Neural cell (in vitro differentiated cells): ENCODE measurements around the gene SULT1A2. TPM values are rescaled to one million over a fixed set of nuclear protein-coding genes. Genes with fewer than 3 reads are reported as not detected.

Experiments
- H2AFZ ChIP-seq: fragments of 200-600, 300-800 bp; sonication (generic), shearing (Covaris generic); 2 replicates; pipeline ENCODE4 v1.6.0; 2014; ENCODE audit warnings: low read depth, mild to moderate bottlenecking, antibody characterized with exemption, low read length, moderate library complexity
- H3F3A ChIP-seq: fragments of 200-600 bp; shearing (Covaris generic); 2 replicates; pipeline ENCODE4 v1.6.1; 2016; ENCODE audit warnings: mild to moderate bottlenecking, moderate library complexity, mixed read lengths, antibody characterized with exemption, low read length; ENCODE audit not compliant: insufficient read depth, poor library complexity, severe bottlenecking
- H3K27ac ChIP-seq: fragments of 200-600, 300-800 bp; sonication (generic), shearing (Covaris generic); 2 replicates; pipeline ENCODE4 v1.5.1; 2014; ENCODE audit warnings: mild to moderate bottlenecking, low read length, moderate library complexity
- H3K27me3 ChIP-seq: fragments of 300-800, 200-600 bp; sonication (generic), shearing (Covaris generic); 2 replicates; pipeline ENCODE4 v1.6.0; 2014; ENCODE audit warnings: mild to moderate bottlenecking, low read depth, low read length, moderate library complexity; ENCODE audit not compliant: insufficient read depth
- H3K36me3 ChIP-seq: fragments of 300-800, 200-600 bp; sonication (generic), shearing (Covaris generic); 2 replicates; pipeline ENCODE4 v1.5.1; 2014; ENCODE audit warnings: mild to moderate bottlenecking, antibody characterized with exemption, low read length, moderate library complexity; ENCODE audit not compliant: insufficient read depth
- H3K4me2 ChIP-seq: fragments of 300-800, 200-600 bp; sonication (generic), shearing (Covaris generic); 2 replicates; pipeline ENCODE4 v1.6.0; 2014; ENCODE audit warnings: mild to moderate bottlenecking, low read length
- H3K4me3 ChIP-seq: fragments of 300-800, 200-600 bp; sonication (generic), shearing (Covaris generic); 2 replicates; pipeline ENCODE4 v1.5.1; 2014; ENCODE audit warnings: mild to moderate bottlenecking, low read length, moderate library complexity
- H3K79me2 ChIP-seq: fragments of 200-600 bp; shearing (Covaris generic); replicated peaks from 2 replicates; pipeline ENCODE4 v1.6.0; 2014; ENCODE audit warnings: mild to moderate bottlenecking, low read length, moderate library complexity; ENCODE audit not compliant: insufficient read depth
- H3K9ac ChIP-seq: fragments of 300-800, 200-600 bp; sonication (generic), shearing (Covaris generic); 2 replicates; pipeline ENCODE4 v1.6.1; 2016; ENCODE audit warnings: mild to moderate bottlenecking, low read length, mixed read lengths
- H3K9me2 ChIP-seq: fragments of 200-600 bp; shearing (Covaris generic); 2 replicates; pipeline ENCODE4 v1.6.1; 2016; ENCODE audit warnings: mild to moderate bottlenecking, low read length, mixed read lengths; ENCODE audit not compliant: insufficient read depth
- H3K9me3 ChIP-seq: fragments of 200-600, 300-800 bp; sonication (generic), shearing (Covaris generic); 2 replicates; pipeline ENCODE4 v1.6.1; 2016; ENCODE audit warnings: mild to moderate bottlenecking, mixed run types, low read length, moderate library complexity, mixed read lengths
- H4K20me1 ChIP-seq: fragments of 200-600 bp; shearing (Covaris generic); 2 replicates; pipeline ENCODE4 v1.6.1; 2016; ENCODE audit warnings: mild to moderate bottlenecking, mixed run types; ENCODE audit not compliant: insufficient read depth
- CTCF ChIP-seq: fragments of 450-650 bp; IDR thresholded peaks from 2 replicates; pipeline ENCODE4 v1.5.1; 2014; ENCODE audit warnings: antibody characterized with exemption, mild to moderate bottlenecking, moderate library complexity; ENCODE audit not compliant: poor library complexity, severe bottlenecking
- EP300 ChIP-seq: fragments of 450-650 bp; conservative IDR thresholded peaks from 2 replicates; pipeline ENCODE4 v1.6.1; 2014; ENCODE audit warnings: antibody characterized with exemption, mild to moderate bottlenecking, moderate library complexity; ENCODE audit not compliant: poor library complexity, severe bottlenecking
- EZH2 ChIP-seq: fragments of 200-600, 300-800 bp; shearing (Covaris generic), sonication (generic); IDR thresholded peaks from 2 replicates; pipeline ENCODE4 v1.6.1; 2014; ENCODE audit warnings: antibody characterized with exemption, low read length, borderline replicate concordance, mild to moderate bottlenecking; ENCODE audit not compliant: insufficient read depth, poor library complexity, severe bottlenecking
- MXI1 ChIP-seq: fragments of 450-650 bp; conservative IDR thresholded peaks from 2 replicates; pipeline ENCODE4 v1.6.1; 2014; ENCODE audit warnings: antibody characterized with exemption, mild to moderate bottlenecking; ENCODE audit not compliant: poor library complexity, severe bottlenecking
- POLR2AphosphoS5 ChIP-seq: IDR thresholded peaks from 2 replicates; pipeline ENCODE4 v1.6.1; 2012
- RAD21 ChIP-seq: fragments of 450-650 bp; conservative IDR thresholded peaks from 2 replicates; pipeline ENCODE4 v1.6.1; 2014; ENCODE audit warnings: antibody characterized with exemption, mild to moderate bottlenecking, moderate library complexity
- REST ChIP-seq: IDR thresholded peaks from 2 replicates; pipeline ENCODE4 v1.6.1; 2012; ENCODE audit warnings: borderline replicate concordance
- SMC3 ChIP-seq: fragments of 450-650 bp; conservative IDR thresholded peaks from 2 replicates; pipeline ENCODE4 v1.6.1; 2014; ENCODE audit warnings: antibody characterized with exemption, mild to moderate bottlenecking, moderate library complexity; ENCODE audit not compliant: poor library complexity
- TAF1 ChIP-seq: IDR thresholded peaks from 2 replicates; pipeline ENCODE4 v1.6.1; 2012; ENCODE audit warnings: low read depth
- polyA plus RNA-seq: library from polyadenylated mRNA; depleted of rRNA; stranded (reverse); fragments of >200 nt; gene quantifications from 2 replicates; pipeline ENCODE4 v1.2.3, GENCODE V29; 2014

Gene SULT1A2
- polyA plus RNA-seq, 1 donor from 2014 or later: not detected

GRCh38 chr16:28587386-28587785 is 9.5 kb downstream of the SULT1A2 start:
- no peak overlapping the region for H3K4me2 ChIP-seq
- no peaks in the 10 kb centered on the region for H3K9me2 ChIP-seq
- TF ChIP-seq TAF1: no peak
- TF ChIP-seq EZH2: no peak
- TF ChIP-seq RAD21: no peak
- TF ChIP-seq REST: no peak
- TF ChIP-seq MXI1: no peak
- TF ChIP-seq EP300: no peak
- no peak for TF ChIP-seq SMC3
- TF ChIP-seq CTCF: no peak
- TF ChIP-seq POLR2AphosphoS5: no peak
- no peaks in the 10 kb centered on the region for H3K36me3 ChIP-seq
- no peaks in the 10 kb centered on the region for H3K79me2 ChIP-seq
- H3K27ac ChIP-seq: no peak overlapping the region
- H4K20me1 ChIP-seq: no peaks in the 10 kb centered on the region
- H3K9ac ChIP-seq: no peak overlapping the region
- H2AFZ ChIP-seq: no peak overlapping the region
- no peaks in the 10 kb centered on the region for H3K27me3 ChIP-seq
- H3K9me3 ChIP-seq: no peaks in the 10 kb centered on the region
- no peaks in the 10 kb centered on the region for H3F3A ChIP-seq
- no peak overlapping the region for H3K4me3 ChIP-seq

GRCh38 chr16:28586466-28586865 is 10.4 kb downstream of the SULT1A2 start:
- H3K27me3 ChIP-seq: no peaks in the 10 kb centered on the region
- TF ChIP-seq SMC3 (no peak), CTCF (no peak), MXI1 (no peak), POLR2AphosphoS5 (no peak), REST (no peak), TAF1 (no peak), EP300 (no peak), RAD21 (no peak), EZH2 (no peak)
- no peaks in the 10 kb centered on the region for H3K9me2 ChIP-seq
- no peak overlapping the region for H2AFZ ChIP-seq
- H3K9ac ChIP-seq: no peak overlapping the region
- H3K36me3 ChIP-seq: no peaks in the 10 kb centered on the region
- no peaks in the 10 kb centered on the region for H3F3A ChIP-seq
- H4K20me1 ChIP-seq: no peaks in the 10 kb centered on the region
- H3K79me2 ChIP-seq: no peaks in the 10 kb centered on the region
- H3K27ac ChIP-seq: no peak overlapping the region
- no peaks in the 10 kb centered on the region for H3K9me3 ChIP-seq
- no peak overlapping the region for H3K4me3 ChIP-seq
- no peak overlapping the region for H3K4me2 ChIP-seq
